Effector memory CD8-positive, alpha-beta T cell (primary cell): Measurements from ENCODE around the gene ENG.

Source experiments
- ATAC-seq: fragments of 150-1000 bp; cut with Tn5 transposase; replicated peaks from 2 replicates; pipeline ENCODE4 v1.10.0; 2021; ENCODE audit warnings: mild to moderate bottlenecking, moderate library complexity
- DNase-seq, 3 experiments: peaks; one replicate each; pipeline ENCODE4 v3.0.0; 2021
- H3K27ac Mint-ChIP-seq, 2 donors: one replicate each; pipeline ENCODE4 v1.8.0; 2022; ENCODE audit warnings: mild to moderate bottlenecking in 2 of 2, mixed read lengths in 2 of 2, moderate library complexity in 2 of 2
- H3K27me3 Mint-ChIP-seq, 2 donors: one replicate each; pipeline ENCODE4 v1.8.0; 2022; ENCODE audit warnings: mixed read lengths in 2 of 2
- H3K36me3 Mint-ChIP-seq: one replicate; pipeline ENCODE4 v1.8.0; 2022; ENCODE audit warnings: mild to moderate bottlenecking, moderate library complexity, mixed read lengths; ENCODE audit not compliant: insufficient read depth
- H3K4me1 Mint-ChIP-seq, 2 donors: one replicate each; pipeline ENCODE4 v1.8.0; 2022; ENCODE audit warnings: low read depth in 2 of 2, mixed read lengths in 2 of 2
- H3K4me3 Mint-ChIP-seq, 2 donors: one replicate each; pipeline ENCODE4 v1.8.0; 2022; ENCODE audit warnings: mild to moderate bottlenecking in 2 of 2, mixed read lengths in 2 of 2, moderate library complexity in 2 of 2
- H3K9me3 Mint-ChIP-seq, 2 donors: one replicate each; pipeline ENCODE4 v1.8.0; 2022; ENCODE audit warnings: mixed read lengths in 2 of 2

Gene ENG

GRCh38 chr9:127768698-127769097, 85.8 kb downstream of the ENG start:
- DNase-seq (no peak), ATAC-seq (no peak)
- peaks cover 57% of the 10 kb centered on the region for H3K36me3 Mint-ChIP-seq

GRCh38 chr9:127767909-127768331, 86.5 kb downstream of the ENG start:
- H3K4me3 Mint-ChIP-seq, result peak overlapping the region; percentile 88 to 91
- no peak for DNase-seq
- peaks cover 53% of the 10 kb centered on the region for H3K36me3 Mint-ChIP-seq
- H3K27me3 Mint-ChIP-seq, result no peaks in the 10 kb centered on the region
- H3K9me3 Mint-ChIP-seq, result no peaks in the 10 kb centered on the region
- H3K27ac Mint-ChIP-seq, result peak overlapping the region; percentile 95
- ATAC-seq, result no peak
- peaks cover 68 to 76% of the 10 kb centered on the region in 2 donors for H3K4me1 Mint-ChIP-seq

More at GRCh38 chr9:127768698-127769097, 85.8 kb downstream of the ENG start:
- no peaks in the 10 kb centered on the region for H3K9me3 Mint-ChIP-seq
- peak overlapping the region; percentile 88 to 91 for H3K4me3 Mint-ChIP-seq
- H3K4me1 Mint-ChIP-seq, result peaks cover 62 to 73% of the 10 kb centered on the region in 2 donors
- H3K27me3 Mint-ChIP-seq, result no peaks in the 10 kb centered on the region
- peak overlapping the region; percentile 95 for H3K27ac Mint-ChIP-seq

- Mint-ChIP-seq H3K4me1 (peaks cover 73 to 80% of the 10 kb centered on the region in 2 donors), H3K4me3 (peak overlapping the region; percentile 88 to 91), H3K36me3 (peaks cover 56% of the 10 kb centered on the region), H3K9me3 (no peaks in the 10 kb centered on the region), H3K27me3 (no peaks in the 10 kb centered on the region), H3K27ac (peak overlapping the region; percentile 95)
- ATAC-seq (no peak), DNase-seq (no peak)
Observed at GRCh38 chr9:127767410-127767809, 87.0 kb downstream of the ENG start.

- Mint-ChIP-seq H3K4me1 (peaks cover 68 to 72% of the 10 kb centered on the region in 2 donors), H3K36me3 (peaks cover 51% of the 10 kb centered on the region), H3K9me3 (no peaks in the 10 kb centered on the region), H3K27me3 (no peaks in the 10 kb centered on the region), H3K4me3 (peak overlapping the region in 1 of 2 donors; percentile 43), H3K27ac (peak overlapping the region; percentile 95)
- no peak for ATAC-seq
- DNase-seq, result no peak
Observed at GRCh38 chr9:127765418-127765817, 89.0 kb downstream of the ENG start.
